Neural cell (in vitro differentiated cells): ENCODE results near the gene MYO18A.

ENCODE experiments used
- EP300 ChIP-seq: fragments of 450-650 bp; conservative IDR thresholded peaks from 2 replicates; pipeline ENCODE4 v1.6.1; 2014; ENCODE audit warnings: antibody characterized with exemption, mild to moderate bottlenecking, moderate library complexity; ENCODE audit not compliant: poor library complexity, severe bottlenecking
- EZH2 ChIP-seq: fragments of 200-600, 300-800 bp; shearing (Covaris generic), sonication (generic); IDR thresholded peaks from 2 replicates; pipeline ENCODE4 v1.6.1; 2014; ENCODE audit warnings: antibody characterized with exemption, low read length, borderline replicate concordance, mild to moderate bottlenecking; ENCODE audit not compliant: insufficient read depth, poor library complexity, severe bottlenecking
- MXI1 ChIP-seq: fragments of 450-650 bp; conservative IDR thresholded peaks from 2 replicates; pipeline ENCODE4 v1.6.1; 2014; ENCODE audit warnings: antibody characterized with exemption, mild to moderate bottlenecking; ENCODE audit not compliant: poor library complexity, severe bottlenecking
- POLR2AphosphoS5 ChIP-seq: IDR thresholded peaks from 2 replicates; pipeline ENCODE4 v1.6.1; 2012
- SMC3 ChIP-seq: fragments of 450-650 bp; conservative IDR thresholded peaks from 2 replicates; pipeline ENCODE4 v1.6.1; 2014; ENCODE audit warnings: antibody characterized with exemption, mild to moderate bottlenecking, moderate library complexity; ENCODE audit not compliant: poor library complexity
- TAF1 ChIP-seq: IDR thresholded peaks from 2 replicates; pipeline ENCODE4 v1.6.1; 2012; ENCODE audit warnings: low read depth
- TF ChIP-seq, protein P1 (sequence below): fragments of 450-650 bp; IDR thresholded peaks from 2 replicates; pipeline ENCODE4 v1.5.1; 2014; ENCODE audit warnings: antibody characterized with exemption, mild to moderate bottlenecking, moderate library complexity; ENCODE audit not compliant: poor library complexity, severe bottlenecking
- TF ChIP-seq, protein P2 (sequence below): IDR thresholded peaks from 2 replicates; pipeline ENCODE4 v1.6.1; 2012; ENCODE audit warnings: borderline replicate concordance

DNA sequence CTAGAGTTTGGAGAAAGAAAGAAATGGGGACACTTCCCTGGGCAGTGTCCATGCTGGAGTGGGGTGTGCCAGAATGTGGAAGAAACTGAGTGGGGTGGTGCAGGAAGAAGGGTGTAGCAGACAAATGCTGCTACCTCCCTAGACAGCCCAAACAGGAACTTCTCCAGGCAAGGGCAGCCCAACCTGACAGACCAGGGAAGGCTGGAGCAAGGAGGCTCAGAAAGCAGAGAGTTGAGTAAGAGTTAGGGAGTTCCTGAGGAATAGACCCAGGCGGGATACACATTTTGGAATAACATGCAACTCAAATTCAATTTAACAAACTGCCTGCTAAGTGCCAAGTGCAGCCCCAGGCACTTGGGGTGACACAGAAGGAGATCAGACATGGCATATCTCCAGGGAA, 1.0 kb upstream of the MYO18A start:
- TF ChIP-seq EZH2 (no peak), EP300 (no peak), TAF1 (no peak), POLR2AphosphoS5 (no peak), MXI1 (no peak), SMC3 (no peak)
- TF ChIP-seq, protein P1, sequence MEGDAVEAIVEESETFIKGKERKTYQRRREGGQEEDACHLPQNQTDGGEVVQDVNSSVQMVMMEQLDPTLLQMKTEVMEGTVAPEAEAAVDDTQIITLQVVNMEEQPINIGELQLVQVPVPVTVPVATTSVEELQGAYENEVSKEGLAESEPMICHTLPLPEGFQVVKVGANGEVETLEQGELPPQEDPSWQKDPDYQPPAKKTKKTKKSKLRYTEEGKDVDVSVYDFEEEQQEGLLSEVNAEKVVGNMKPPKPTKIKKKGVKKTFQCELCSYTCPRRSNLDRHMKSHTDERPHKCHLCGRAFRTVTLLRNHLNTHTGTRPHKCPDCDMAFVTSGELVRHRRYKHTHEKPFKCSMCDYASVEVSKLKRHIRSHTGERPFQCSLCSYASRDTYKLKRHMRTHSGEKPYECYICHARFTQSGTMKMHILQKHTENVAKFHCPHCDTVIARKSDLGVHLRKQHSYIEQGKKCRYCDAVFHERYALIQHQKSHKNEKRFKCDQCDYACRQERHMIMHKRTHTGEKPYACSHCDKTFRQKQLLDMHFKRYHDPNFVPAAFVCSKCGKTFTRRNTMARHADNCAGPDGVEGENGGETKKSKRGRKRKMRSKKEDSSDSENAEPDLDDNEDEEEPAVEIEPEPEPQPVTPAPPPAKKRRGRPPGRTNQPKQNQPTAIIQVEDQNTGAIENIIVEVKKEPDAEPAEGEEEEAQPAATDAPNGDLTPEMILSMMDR = no peak
- TF ChIP-seq, protein P2, sequence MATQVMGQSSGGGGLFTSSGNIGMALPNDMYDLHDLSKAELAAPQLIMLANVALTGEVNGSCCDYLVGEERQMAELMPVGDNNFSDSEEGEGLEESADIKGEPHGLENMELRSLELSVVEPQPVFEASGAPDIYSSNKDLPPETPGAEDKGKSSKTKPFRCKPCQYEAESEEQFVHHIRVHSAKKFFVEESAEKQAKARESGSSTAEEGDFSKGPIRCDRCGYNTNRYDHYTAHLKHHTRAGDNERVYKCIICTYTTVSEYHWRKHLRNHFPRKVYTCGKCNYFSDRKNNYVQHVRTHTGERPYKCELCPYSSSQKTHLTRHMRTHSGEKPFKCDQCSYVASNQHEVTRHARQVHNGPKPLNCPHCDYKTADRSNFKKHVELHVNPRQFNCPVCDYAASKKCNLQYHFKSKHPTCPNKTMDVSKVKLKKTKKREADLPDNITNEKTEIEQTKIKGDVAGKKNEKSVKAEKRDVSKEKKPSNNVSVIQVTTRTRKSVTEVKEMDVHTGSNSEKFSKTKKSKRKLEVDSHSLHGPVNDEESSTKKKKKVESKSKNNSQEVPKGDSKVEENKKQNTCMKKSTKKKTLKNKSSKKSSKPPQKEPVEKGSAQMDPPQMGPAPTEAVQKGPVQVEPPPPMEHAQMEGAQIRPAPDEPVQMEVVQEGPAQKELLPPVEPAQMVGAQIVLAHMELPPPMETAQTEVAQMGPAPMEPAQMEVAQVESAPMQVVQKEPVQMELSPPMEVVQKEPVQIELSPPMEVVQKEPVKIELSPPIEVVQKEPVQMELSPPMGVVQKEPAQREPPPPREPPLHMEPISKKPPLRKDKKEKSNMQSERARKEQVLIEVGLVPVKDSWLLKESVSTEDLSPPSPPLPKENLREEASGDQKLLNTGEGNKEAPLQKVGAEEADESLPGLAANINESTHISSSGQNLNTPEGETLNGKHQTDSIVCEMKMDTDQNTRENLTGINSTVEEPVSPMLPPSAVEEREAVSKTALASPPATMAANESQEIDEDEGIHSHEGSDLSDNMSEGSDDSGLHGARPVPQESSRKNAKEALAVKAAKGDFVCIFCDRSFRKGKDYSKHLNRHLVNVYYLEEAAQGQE = no peak
